Measurements from ENCODE around the gene C16orf96.
A peak's percentile ranks its signal among the peaks of the same experiment; 100 is the strongest.

DNA sequence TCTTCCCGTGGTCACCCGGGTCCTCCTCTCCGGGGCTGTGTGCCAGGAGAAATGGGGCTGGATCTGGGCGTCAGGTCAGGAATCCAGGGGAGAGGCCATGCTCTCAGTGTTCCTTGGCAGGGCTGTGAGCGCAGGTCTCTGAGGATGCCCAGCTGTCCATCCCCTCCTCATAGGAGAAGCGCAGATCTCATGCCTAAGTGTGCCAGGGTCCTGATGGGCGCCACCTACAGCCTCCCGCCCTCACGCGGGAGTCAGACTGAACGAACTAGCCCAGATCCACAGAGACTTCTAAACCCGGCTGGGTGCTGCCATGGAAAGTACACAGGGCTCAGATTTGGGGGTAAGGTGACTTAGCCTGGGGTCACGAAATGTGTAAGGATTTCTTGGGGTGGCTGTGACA, 92.8 kb downstream of the C16orf96 start:
- TF ChIP-seq CTCF (IDR thresholded peaks at IDR 0.05; ENCODE audit: borderline replicate concordance, extremely low read depth, low read length, poor library complexity, severe bottlenecking) (peak; percentile 23), EZH2 (IDR thresholded peaks at IDR 0.05; ENCODE audit: borderline replicate concordance, low read depth, low read length, severe bottlenecking) (no peak)
